HG03025 (cell line): ENCODE data around the gene GP5.

ENCODE experiments used
- ATAC-seq: cut with Tn5 transposase; IDR thresholded peaks from one replicate; pipeline ENCODE4 v1.9.1; 2021; ENCODE audit warnings: mild to moderate bottlenecking, moderate library complexity; ENCODE audit not compliant: unreplicated experiment, low FRiP score

Gene GP5

DNA sequence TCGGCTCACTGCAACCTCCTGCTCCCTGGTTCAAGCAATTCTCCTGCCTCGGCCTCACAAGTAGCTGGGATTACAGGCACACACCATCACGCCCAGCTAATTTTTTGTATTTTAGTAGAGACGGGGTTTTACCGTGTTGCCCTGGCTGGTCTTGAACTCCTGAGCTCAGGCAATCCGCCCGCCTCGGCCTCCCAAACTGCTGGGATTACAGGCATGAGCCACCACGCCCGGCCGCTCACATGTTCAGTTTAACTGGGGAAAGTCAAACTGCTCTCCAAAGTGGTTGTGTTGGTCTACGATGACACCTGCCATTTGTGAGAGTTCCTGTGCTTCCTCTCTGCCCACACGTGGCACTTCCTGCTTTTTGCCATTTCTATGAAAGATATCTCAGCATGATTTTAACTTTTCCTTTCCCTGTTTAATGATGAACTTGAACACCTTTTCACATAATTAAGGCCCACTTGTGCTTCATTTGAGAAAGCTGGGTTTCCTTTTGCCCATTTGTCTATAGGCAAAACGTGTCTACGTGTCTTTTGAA is 877 bp upstream of the GP5 start:
- no peak for ATAC-seq

DNA sequence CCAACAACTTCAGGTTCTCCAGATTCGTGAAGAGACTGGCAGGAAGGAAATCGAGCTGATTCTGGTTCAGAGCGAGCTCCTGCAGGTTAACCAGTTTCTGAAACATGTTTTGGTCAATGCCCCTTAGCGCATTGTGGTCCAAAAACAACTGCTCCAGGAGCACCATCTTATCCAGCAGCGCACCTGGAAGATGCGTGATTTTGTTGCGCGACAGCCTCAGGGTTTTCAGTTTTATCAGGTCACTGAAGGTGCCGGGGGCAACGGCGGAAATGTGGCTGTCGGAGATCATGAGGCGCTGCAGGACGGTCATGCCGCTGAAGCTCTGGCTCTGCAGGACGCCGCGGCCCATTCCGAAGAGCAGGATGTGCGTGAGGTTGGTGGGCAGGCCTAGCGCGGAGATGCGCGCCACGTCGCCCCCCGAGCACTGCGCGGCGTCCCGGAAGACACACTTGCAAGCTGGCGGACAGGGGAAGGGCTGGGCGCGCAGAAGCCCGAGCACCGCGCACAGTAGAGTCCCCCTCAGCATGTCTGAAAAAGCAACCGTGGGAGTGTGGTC is 1.2 kb downstream of the GP5 start:
- no peak for ATAC-seq

DNA sequence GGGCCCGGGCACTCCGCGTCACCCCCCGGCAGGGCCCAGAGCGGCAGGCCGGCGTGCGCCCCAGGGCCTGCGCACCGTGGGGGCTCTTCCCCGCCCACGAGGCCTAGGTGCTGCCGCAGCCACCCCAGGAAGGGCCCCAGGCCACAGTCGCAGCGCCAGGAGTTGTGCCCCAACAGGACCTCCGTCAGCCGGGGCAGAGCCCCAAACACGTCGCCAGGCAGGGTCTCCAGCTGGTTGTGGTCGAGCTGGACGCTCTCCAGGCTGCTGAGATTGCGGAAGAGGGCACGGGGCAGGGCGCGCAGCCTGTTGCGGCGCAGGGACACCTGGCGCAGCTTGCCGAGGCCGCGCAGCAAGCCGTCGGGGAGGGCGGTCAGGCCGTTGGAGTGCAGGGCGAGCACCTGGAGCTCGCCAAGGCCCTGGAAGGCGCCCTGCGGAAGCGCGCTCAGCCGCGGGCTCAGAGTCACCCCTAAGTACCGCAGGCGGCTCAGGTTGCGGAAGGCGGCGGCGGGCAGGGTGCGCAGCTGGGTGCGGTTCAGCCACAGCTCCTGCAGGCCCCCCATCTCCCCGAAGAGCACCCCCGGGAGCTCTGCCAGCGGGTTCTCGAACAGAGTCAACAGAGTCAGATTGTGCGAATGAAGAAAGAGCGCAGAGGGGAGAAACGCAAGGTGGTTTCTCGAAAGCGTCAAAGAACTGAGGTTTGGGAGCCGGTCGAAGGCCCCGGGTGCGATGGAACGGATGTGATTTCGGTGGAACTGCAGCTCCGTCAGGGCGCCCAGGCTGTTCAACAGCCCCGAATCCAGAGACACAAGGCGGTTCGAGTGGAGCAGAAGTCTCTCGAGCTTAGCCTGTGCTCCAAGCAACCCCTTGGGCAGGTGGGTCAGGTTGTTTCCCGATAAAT is 2.0 kb downstream of the GP5 start:
- no peak for ATAC-seq

DNA sequence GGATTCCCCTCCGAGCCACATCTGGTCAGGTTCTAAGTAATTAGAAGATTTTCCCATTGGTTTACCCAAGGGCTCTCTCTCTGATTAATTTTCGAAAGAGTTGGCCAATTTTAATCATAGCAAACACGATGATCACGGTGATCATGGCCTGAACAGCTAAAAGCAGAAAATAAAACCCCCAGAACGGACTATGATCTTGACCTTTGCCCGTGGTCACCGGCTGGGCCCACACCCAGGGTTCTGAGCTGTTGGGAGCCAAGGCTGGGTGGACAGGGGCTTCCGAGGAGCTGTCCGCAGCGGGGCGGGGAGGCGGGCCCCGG is 2.6 kb downstream of the GP5 start:
- no peak for ATAC-seq

DNA sequence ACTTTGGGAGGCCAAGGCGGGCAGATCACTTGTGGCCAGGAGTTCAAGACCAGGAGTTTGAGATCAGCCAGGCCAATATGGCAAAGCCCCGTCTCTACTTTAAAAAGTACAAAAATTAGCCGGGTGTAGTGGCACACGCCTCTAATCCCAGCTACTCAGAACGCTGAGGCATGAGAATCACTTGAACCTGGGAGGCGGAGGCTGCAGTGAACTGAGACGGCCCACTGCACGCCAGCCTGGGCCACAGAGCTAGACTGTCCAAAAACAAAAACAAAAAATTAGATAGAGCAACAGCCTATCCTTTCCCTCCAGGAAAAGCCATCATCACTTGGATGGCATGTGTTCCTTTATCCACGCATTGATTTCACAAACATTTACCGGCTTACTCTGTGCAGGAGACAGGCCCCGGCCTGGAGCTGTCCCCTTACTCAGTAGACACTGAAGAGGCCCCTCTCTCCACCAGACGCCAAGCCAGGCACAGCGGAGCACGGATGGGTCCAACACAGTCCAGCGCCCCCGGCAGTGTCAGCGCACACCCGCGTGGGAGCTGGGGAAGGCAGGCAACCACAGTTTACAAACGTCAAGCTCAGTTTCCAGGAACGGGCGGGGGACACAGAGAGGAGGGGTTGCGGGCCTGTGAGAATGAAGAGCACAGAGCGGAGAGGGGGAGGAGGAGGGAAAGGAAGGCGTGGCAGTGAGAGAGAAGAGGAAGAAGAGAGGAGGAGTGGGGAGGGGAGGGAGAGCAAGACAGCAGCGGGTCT is 3.1 kb downstream of the GP5 start:
- ATAC-seq: no peak

DNA sequence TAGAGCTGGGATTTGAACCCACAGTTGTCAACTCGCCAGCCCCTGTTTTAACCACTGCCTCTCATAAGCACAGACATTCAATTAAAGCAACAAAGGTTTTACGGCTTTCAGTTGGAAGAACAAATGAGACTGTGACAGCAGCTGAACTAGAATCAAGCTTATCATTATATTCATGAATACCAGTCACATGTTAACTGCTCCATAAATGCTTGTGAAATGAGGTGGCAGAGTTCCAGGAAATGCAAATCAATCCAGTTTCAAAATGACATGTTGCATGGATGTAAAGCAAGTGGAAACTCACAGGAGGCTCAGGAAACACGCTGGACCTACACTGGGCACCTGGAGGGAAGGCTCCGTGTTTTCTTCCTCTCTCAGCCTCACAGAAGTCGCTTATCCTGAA is 3.9 kb downstream of the GP5 start:
- ATAC-seq: no peak

DNA sequence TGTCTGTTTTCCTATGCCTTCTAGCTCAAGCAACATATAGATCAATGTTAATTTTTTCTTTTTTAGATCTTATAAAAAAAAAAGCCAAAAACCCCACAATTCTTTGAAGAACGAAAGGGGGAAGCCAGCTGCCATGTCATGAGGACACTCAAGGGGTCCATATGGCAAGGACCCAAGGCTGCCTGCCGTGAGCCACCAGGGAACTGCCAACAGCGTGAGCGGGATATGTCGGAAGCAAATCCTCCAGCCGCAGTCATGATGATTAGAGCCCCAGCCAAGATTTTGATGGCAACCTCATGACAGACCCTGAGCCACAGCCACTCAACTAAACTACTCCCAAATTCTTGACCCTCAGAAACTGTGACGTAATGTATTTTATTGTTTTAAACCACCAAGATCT is 6.5 kb downstream of the GP5 start:
- no peak for ATAC-seq

DNA sequence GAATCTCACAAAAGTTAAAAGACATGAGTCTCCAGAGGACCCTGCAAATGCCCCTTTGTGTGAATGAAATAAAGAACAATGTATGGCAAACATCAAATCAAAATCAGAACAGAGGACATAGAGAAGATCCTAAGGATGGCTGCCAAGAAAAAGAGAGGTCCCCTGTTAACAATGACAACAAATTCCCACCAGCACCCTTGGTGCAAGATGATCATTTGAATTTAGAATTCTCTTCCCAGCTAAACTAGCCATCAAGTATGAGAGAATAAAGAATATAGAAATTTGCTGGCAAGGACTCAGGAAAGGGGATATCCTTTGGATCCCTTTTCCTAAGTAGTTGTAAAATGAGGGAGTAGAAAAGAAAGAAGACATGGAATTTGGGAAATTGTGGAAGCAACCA is 8.2 kb downstream of the GP5 start:
- no peak for ATAC-seq

DNA sequence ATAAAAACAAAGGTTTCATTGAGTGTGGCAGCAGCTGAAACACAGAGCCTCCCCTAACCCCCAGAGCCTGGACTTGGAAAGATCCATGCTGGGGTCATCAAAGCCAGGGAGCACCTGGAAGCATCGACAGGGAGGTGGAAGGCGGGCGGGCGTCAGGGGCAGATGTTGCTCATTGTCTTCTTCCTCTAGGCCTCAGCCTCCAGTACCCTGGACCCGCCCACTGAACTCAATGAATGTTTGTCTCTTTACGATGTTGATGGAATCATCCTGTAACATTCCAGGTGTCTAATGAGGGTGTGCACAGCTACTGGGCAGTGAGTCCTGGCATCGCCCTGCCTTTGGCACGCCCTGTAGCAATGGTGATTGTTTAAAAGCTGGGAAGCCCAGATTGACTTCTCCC is 9.8 kb downstream of the GP5 start:
- no peak for ATAC-seq

DNA sequence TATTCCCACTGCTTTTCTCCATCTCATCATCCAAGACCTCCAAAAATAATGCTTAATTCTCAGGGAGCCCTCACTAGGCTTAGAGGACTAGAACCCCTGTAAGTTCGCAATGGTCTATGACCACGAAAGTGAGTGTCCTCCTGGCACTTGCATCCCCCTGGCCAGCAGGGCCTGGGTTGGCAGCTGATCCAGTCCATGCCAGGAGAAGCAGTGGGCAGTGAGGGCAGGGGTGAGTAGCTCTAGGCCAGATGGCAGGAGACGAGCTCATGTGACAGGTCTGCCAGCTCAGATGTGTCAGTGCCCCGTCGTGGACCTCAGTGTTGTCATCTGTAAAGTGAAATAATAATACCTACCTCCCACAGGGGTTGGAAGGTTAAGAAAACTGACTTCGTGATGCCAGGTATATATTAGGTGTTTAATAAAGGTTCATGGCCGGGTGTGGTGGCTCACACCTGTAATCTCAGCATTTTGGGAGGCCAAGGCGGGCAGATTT is 11.1 kb downstream of the GP5 start:
- no peak for ATAC-seq

DNA sequence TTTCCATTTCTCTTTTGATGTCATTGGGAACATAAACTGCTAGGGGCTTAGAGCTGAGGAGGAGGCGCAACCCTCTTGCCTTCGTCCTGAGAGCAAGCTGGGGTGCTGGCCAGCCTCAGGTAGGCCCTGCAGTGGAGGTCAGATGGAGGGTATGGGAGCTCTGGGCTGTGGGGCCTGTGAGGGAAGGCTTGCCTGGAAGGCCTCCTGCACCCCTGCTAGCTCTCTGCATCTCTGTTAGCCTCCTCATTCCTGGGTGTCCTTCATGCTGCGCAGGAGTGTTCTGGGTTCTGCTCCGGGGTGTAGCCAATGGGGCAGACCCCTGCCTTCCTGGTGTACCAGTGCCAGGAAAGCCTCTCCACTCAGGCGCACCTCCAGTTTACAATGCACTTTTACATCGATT is 11.8 kb downstream of the GP5 start:
- no peak for ATAC-seq

DNA sequence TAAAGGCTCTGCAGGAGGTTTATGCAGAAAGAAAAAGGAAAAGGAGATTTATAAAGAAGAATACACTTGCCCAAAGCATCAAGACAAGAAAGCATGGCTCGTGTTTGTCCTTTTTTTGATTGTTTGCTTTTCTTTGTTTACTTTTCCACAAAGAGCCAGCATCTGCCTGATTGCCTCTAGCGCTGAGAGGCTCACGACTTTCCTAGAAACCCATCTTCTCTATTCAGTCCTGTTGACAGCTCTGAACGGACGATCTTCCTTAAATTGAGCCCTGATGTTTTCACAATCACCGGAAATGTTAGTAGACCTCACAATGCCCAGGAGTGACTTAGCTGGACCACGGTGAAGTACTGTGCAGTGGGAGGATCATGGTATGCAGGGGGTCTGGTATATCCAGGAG is 12.4 kb downstream of the GP5 start:
- no peak for ATAC-seq

DNA sequence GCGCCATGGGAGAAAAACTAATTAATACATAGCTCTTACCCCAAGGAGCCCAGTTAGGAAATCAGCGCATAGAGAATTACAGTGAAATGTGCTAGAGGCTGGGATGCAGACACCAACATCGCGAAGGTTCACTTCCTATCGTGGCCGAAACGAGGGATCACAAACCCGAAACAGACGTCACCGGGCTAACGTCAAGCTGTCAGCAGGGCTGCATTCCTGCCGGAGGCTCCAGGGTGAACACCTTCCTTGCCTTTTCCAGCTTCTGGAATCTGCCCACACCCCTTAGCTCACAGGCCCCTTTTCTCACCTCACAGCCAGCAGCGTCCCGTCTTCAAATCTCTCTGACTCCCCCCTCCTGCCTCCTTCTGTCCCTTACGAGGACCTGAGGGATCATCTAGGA is 13.0 kb downstream of the GP5 start:
- no peak for ATAC-seq

DNA sequence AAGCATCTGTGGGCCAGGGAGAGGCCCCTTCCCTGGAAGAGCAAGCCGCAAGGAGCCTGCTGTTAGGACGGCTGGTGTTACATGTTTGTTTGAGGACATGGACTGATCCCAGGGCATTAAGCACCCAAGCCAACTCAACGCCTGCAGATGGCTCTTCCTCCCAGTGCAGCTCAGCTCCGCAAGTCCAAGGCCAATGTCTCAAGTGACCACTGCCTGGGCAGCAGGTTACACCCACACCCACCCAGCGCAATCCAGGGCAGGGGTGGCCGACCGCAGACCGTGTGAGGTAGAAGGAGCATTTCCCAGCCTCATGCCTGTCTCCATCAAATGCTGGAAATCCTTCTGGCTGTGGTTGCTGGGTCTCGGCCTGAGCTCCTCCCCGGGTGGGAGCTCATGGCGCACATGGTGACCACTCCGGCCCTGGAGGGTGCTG is 14.5 kb downstream of the GP5 start:
- ATAC-seq: no peak

DNA sequence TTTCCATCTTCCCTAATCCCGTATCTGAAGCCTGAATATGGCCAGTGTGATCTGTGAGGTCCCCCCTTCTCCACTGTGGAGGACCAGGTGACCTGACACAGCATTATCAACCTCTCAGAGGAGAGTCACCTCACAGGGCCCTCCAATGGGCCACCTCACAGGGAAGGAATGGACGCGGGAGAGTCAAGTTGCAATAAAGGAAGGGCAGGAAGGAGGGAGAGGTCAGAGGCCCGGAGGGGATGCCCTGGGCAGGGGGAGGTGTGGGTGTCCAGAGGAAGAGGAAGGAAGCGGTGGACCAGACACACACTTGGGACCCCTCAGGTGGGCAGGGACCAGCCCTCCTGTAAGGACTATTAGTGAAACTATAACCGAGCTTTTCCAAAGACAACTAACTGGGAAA is 14.9 kb downstream of the GP5 start:
- ATAC-seq: no peak

DNA sequence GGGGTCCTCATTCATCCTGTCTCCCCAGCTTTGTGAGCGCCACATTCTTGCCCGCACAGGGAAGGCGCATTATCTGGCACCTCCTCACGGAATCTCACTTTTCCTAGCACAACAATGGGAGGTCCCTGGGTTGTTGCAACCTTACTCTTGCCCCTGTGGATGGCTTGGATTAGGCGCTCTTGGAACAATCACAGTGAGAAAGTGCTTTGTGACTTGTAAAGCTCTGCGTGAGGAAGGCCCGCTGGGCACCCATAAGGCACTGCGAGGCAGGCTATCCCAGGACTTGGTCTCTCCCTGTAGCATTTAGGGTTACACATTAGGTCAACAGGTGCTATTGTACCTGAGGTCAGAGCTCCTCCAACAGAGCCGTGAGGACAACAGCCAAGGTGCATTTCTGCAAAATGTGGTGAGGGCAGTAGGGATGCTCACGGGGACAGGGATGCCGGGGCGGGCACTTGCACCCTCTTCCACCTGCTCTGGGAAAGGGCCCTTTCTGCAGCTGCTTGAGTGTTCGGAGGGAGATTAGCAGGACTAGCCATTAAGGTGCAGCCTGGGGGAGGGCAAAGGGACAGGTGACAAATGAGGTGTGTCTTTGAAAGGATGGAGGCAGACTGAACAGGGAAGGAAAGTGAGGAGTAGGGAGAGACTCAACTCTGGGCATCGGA is 15.7 kb downstream of the GP5 start:
- no peak for ATAC-seq

DNA sequence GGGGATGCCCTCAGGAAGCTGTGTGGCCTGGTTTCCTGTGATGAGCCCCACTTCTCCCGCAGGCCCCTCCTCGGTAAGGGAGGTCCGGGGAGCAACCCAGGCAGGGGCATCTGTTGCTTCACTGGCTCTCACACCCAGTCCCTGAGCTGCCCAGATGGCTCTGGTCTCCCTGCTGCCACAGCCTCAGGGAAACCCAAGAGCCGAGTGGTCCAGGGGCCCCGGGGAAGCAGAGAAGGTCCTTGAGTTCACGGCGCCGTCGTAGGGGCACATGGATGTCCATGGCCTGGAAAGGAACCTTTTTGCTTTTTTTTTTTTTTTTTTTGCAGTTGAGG is 16.2 kb downstream of the GP5 start:
- no peak for ATAC-seq

DNA sequence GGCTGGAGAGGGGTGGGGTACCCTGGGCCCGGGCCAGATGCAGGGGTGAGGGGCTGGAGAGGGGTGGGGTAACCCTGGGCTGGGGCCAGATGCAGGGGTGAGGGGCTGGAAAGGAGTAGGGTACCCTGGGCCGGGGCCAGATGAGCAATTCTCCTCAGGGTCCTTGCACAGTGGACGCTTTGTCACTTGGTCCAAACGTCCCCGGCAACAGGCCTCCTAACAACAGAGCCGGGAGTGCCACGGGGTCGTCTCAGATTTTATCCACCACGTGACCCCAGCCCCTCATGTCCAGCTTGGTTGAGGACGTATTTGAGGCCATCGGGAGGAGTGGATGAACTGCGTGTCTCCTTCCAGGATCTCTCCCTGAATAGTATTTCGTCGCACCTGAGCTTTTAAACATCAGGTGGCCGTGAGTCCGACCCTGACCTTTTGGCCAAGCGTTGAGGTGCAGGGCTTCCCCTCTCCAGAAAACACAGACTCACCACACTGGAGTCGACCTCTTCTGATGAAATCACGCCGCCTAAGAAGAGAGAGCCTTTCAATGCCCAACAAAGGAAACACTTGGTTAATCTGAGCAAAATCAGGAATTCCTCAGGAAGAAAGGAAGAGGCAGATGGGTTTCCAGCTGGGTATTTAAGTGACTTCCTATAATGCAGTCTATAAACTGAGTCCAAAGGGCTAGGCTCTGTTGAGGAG is 16.7 kb downstream of the GP5 start:
- no peak for ATAC-seq

DNA sequence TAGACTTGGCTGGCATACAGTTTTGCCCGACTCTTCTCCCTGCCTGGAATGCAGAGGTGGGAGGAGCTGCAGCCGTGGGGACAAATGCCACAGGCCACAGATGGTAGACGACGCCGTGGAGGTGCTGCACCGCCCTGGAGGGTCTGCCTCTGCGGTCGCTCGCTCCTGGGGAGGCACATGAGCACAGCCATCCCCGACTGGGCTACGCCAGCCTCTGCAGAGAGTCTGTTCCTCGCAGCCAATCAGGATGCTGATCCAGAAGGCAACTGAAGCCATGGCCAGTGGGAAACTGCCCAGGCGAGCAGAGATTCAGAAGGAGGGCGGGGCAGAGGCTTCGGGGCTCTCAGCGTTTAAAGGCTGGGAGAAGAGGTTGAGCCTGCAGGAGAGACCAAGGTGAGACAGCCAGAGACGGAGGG is 17.6 kb downstream of the GP5 start:
- ATAC-seq: no peak

DNA sequence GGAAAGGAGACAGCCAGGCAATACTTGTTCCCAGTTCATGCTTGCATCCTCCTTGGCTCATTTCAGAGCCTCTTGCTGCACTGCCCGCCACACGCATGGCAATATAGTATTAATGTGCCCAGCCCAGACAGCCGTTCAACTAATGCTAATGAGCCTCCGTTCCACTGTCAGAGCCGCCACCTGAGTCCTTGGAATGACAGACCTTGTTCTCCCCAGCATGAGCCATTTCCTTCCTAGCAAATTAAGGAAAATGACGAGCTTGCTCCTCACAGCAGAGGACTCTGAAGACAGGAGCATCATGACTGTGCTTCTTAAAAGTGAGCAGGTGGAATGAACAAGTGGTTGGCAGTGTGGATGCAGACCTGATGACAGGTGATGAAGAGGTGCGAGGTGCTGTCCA is 18.7 kb downstream of the GP5 start:
- no peak for ATAC-seq
